SU-DHL-6 (cell line): ENCODE results near the gene FAM110D.

Source experiments
- CTCF ChIP-seq: fragments of 200-600 bp; sonication (generic); IDR thresholded peaks from one replicate; pipeline ENCODE4 v1.5.1; 2017; ENCODE audit warnings: antibody characterized with exemption, mild to moderate bottlenecking, low read length, moderate library complexity; ENCODE audit not compliant: insufficient read depth, poor library complexity, severe bottlenecking
- EZH2phosphoT487 ChIP-seq: fragments of 200-600 bp; sonication (generic), shearing (Covaris generic); conservative IDR thresholded peaks from 2 replicates; pipeline ENCODE4 v1.6.1; 2018; ENCODE audit warnings: mild to moderate bottlenecking, antibody characterized with exemption, low read length, moderate library complexity, mixed read lengths

- TF ChIP-seq CTCF (no peak), EZH2phosphoT487 (no peak)
Measured at GRCh38 chr1:26191739-26192138, 32.9 kb downstream of the FAM110D start.
